ENCODE data around the gene GTPBP4. TPM values are rescaled to one million over a fixed set of nuclear protein-coding genes. Genes with fewer than 3 reads are reported as not detected.

The GTPBP4 gene
- total RNA-seq, 1 experiment from 2014 or later = 97.4 TPM

- TF ChIP-seq HMGXB4 (CRISPR knock-in tag; IDR thresholded peaks at IDR 0.05) = no peak
Observed at GRCh38 chr10:972763-973162, 15.5 kb upstream of the GTPBP4 start (continued).

- Mint-ChIP-seq H3K4me1 (peaks cover 4% of the 10 kb centered on the region), H3K27ac (no peak overlapping the region), H3K27me3 (ENCODE audit: low read depth) (peaks cover 9% of the 10 kb centered on the region), H3K4me3 (no peak overlapping the region), H3K36me3 (peaks cover 17% of the 10 kb centered on the region), H3K9me3 (peaks cover 31% of the 10 kb centered on the region)
- no peak for TF ChIP-seq E2F5 (CRISPR knock-in tag; IDR thresholded peaks at IDR 0.05)
- TF ChIP-seq GABPB1 (CRISPR knock-in tag; IDR thresholded peaks at IDR 0.05) = 0 out of 2 replicates have a peak, but pooled peaks have one; percentile 27
- TF ChIP-seq JUN (CRISPR knock-in tag; IDR thresholded peaks at IDR 0.05) = no peak
- no peak for TF ChIP-seq JAZF1 (CRISPR knock-in tag; IDR thresholded peaks at IDR 0.05)
- CTCF ChIA-PET = no interaction called here
- DNase-seq (ENCODE audit: low spot score) = no peak
- no peak for ATAC-seq
- POLR2A ChIA-PET = interaction anchor here (1.3 kb wide), 1 partner anchor 14 kb away, joined by 4 read pairs; the partner anchor contains the start of gene GTPBP4
Observed at GRCh38 chr10:974038-974784, 14.0 kb upstream of the GTPBP4 start.

- POLR2A ChIA-PET = interaction anchor here (1.3 kb wide), 1 partner anchor 13 kb away, joined by 4 read pairs; the partner anchor contains the start of gene GTPBP4
- CTCF ChIA-PET = no interaction called here
- Mint-ChIP-seq H3K36me3 (peaks cover 22% of the 10 kb centered on the region), H3K4me3 (no peak overlapping the region), H3K9me3 (peaks cover 37% of the 10 kb centered on the region), H3K27me3 (ENCODE audit: low read depth) (peaks cover 9% of the 10 kb centered on the region), H3K4me1 (peaks cover 4% of the 10 kb centered on the region), H3K27ac (no peak overlapping the region)
- ATAC-seq (no peak), DNase-seq (ENCODE audit: low spot score) (no peak)
- TF ChIP-seq CTCF (IDR thresholded peaks at IDR 0.05) (no peak), ZNF671 (CRISPR knock-in tag; IDR thresholded peaks at IDR 0.05) (no peak), MYBL2 (CRISPR knock-in tag; IDR thresholded peaks at IDR 0.05) (no peak), GTF2I (CRISPR knock-in tag; conservative IDR thresholded peaks at IDR 0.05) (no peak), TEAD4 (CRISPR knock-in tag; IDR thresholded peaks at IDR 0.05) (no peak), NR2C2 (CRISPR knock-in tag; IDR thresholded peaks at IDR 0.05) (no peak), ERG (CRISPR knock-in tag; IDR thresholded peaks at IDR 0.05) (no peak), FOXK1 (CRISPR knock-in tag; IDR thresholded peaks at IDR 0.05) (no peak), ETV6 (CRISPR knock-in tag; IDR thresholded peaks at IDR 0.05) (no peak), ZNF263 (CRISPR knock-in tag; IDR thresholded peaks at IDR 0.05; ENCODE audit: low read depth) (no peak), ZNF532 (CRISPR knock-in tag; IDR thresholded peaks at IDR 0.05; ENCODE audit: borderline replicate concordance) (no peak)
Observed at GRCh38 chr10:974785-975074, 13.5 kb upstream of the GTPBP4 start.

Measured in WTC11 (cell line).